Dermis blood vessel endothelial cell (primary cell): ENCODE results near the gene FGF2. TPM values are rescaled to one million over a fixed set of nuclear protein-coding genes. Genes with fewer than 3 reads are reported as not detected.
"Not testable (repeated sequence)": the region's sequence is repeated elsewhere in the genome, so short reads cannot be mapped to it uniquely, and the experiment has no call there.

Experiments
- DNase-seq: peaks from one replicate; pipeline ENCODE4 v3.0.0; 2010
- total RNA-seq: library from RNA; depleted of rRNA; stranded (reverse); fragments of >200 nt; gene quantifications from 2 replicates; pipeline ENCODE4 v1.2.3, GENCODE V29; 2014

FGF2 gene
- 31.8 and 41.6 TPM in 2 replicates for total RNA-seq

DNA sequence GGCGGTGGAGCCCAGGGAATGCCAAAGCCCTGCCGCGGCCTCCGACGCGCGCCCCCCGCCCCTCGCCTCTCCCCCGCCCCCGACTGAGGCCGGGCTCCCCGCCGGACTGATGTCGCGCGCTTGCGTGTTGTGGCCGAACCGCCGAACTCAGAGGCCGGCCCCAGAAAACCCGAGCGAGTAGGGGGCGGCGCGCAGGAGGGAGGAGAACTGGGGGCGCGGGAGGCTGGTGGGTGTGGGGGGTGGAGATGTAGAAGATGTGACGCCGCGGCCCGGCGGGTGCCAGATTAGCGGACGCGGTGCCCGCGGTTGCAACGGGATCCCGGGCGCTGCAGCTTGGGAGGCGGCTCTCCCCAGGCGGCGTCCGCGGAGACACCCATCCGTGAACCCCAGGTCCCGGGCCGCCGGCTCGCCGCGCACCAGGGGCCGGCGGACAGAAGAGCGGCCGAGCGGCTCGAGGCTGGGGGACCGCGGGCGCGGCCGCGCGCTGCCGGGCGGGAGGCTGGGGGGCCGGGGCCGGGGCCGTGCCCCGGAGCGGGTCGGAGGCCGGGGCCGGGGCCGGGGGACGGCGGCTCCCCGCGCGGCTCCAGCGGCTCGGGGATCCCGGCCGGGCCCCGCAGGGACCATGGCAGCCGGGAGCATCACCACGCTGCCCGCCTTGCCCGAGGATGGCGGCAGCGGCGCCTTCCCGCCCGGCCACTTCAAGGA, at the start of gene FGF2:
Gene FGF2 (plus strand): TSS at position 279 of the 705 bp plus-strand sequence. CDS start 344 bp downstream, at position 623.
- DNase-seq, result peak; percentile 59

DNA sequence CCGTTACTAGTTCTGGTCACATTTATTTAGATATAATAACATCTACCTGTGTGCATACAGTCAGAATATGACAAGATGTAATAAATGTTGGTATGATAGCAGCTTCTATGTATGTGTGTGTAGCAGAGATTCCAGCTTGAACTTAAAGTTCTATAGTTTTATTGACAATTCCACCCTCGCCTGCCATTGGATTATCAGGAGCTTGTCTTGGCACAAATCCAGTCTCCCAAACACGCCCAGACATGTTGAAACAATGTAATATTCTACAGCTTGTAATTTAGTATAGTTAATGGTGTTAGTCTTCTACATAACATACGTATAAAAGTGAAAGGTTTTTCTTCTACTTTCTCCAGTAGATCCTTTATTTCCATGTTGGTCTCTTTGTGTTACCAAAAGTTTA, 49.7 kb upstream of the FGF2 start:
- DNase-seq, result peak; percentile 71

DNA sequence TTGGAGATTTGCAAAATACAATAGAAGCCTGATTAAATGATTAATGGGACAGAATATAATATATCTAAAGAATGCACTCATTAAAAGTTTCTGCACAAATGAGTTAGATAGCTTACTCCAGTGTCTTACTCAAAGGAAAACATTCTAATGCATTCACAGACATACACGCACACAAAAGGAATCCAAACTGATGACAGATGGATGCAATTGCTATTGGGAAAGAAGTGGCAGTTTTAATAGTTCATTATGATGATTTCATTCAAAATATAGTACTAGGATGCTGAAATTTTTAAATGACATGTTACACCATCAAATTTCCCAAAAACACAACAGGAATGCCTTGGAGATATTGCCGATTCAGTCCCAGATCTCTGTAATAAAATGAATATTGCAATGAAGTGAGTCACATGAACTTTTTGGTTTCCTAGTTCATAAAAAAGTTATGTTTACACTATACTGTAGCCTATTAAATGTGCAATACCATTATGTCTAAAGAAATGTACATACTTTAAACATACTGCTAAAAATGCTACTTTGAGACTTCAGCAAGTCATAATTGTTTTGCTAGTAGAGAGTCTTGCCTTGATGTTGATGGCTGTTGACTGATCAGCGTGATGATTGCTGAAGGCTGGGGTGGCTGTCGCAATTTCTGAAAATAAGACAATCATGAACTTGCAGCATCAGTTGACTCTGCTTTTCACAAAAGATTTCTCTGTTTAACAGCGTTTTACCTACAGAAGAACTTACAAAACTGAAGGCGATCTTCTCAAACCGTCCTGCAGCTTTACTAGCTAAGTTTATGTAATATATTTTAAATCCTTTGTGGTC, 48.6 kb upstream of the FGF2 start:
- DNase-seq, result no peak

DNA sequence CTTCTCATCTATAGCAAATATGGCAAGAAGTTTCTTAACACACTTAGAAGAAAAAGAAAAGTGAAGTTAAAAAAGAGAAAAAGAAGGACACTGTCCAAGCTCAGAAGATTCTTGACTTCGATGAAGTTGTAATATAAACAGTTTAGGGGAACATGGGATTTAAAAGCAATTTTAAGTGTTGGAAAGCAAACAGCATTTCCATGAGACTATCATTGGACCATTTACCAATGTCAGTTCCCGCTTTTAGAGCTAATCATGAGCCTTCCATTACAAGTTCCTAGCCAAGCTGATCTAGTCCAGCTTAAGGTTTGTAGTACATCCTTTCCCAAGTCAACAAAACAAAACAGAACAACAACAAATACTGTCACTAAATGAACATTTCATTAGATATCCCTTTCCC, 45.1 kb upstream of the FGF2 start:
- no peak for DNase-seq

DNA sequence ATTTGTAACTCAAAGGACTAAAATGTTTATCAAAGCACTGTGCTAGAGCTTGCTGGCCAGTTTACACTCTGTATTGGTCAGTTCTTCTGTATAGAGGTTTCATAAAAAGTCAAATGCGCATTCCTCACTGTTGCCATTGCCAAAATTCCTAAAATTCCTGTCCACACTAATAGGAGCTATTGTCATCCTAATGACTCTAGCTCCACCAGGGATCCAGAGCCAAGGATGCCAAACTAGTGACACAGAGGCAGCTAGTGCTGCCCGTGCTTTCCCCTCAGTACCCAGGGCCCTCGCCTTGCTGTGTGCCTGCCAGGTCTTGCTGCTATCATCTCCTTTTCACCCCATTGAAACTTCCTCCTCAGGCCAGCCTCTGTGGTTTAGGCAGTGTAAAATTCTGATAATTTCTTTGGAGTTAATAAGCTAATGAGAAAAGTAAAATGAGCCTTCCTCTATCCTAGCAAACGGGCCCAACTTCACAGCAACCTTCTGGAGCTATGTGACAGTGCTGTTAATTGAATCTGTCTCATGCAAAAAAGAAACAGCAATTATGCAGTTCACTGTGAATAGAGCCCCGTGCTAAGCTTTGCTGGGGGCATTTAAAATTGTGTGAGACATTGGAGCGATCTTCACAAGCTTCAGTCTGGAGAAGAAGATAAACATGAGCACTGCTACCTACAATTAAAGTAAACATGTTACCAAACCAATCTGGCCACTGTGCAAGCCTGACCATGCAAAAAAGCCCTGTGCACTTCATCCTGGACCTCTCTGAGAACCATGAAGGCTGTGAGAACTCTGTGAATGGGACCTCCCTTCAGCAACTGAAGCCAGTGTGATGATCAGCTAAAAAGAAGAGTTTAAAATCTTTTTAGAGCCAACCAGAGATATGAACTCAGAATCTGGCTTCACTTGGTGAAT, 43.1 kb upstream of the FGF2 start:
- peak; percentile 94 for DNase-seq

DNA sequence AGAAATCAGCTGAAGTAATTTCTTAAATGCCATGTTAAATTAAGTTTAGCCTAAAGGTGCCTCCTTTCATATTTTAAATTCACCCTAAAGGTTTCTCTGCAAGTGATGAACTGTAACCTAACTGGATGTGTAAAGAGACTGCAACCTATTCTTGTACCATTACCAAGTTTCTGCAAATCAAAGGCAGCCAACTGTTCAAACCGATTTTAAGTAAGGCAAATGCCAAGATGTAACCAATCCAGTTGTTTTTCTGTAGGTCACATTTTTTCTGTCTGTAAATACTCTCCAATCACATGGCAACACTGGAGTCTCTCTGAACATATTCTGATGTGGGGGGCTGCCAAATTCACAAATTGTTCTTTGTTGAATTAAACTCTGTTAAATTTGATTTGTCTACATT, 42.4 kb upstream of the FGF2 start:
- DNase-seq, result no peak

DNA sequence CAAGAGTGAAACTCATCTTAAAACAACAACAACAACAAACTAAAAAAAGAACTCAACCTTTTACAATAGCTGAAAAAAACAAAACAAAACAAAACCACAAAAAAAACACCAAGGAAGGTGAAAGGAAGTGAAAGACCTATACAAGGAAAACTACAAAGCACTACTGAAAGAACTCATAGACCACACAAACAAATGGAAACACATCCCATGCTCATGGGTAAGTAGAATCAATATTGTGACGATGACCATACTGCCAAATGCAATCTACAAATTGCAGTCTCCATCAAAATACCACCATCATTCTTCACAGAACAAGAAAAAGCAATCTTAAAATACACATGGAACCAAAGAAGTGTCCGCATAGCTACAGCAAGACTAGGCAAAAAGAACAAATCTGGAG, 41.5 kb upstream of the FGF2 start:
- no peak for DNase-seq

DNA sequence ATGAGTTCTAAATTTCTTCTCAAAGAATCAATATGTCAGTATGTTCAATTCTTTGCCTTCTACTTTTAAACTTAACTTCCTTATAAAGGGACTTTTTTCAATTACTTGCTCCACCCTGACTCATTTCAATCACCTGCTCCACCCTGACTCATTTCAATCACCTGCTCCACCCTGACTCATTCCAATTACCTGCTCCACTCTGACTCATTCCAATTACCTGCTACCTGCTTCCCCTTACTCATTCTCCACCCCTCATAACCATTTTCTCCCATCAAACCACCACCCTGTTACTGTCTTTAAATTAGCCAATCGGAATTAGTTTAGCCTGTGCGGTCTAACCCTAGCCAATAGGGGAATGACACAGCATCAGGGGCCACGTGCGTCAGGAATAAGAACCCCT, 40.3 kb upstream of the FGF2 start:
- DNase-seq, result not testable (repeated sequence)

DNA sequence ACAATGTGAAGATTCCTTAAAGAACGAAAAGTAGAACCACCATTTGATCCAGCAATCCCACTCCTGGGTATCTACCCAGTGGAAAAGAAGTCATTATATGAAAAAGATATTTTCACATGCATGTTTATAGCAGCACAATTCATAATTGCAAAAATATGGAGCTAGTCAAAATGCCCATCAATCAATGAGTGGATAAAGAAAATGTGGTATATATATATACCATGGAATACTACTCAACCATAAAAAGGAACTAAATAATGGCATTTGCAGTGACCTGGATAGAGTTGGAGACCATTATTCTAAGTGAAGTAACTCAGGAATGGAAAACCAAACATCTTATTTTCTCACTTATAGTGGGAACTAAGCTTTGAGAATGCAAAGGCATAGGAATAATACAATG, 39.7 kb upstream of the FGF2 start:
- not testable (repeated sequence) for DNase-seq

DNA sequence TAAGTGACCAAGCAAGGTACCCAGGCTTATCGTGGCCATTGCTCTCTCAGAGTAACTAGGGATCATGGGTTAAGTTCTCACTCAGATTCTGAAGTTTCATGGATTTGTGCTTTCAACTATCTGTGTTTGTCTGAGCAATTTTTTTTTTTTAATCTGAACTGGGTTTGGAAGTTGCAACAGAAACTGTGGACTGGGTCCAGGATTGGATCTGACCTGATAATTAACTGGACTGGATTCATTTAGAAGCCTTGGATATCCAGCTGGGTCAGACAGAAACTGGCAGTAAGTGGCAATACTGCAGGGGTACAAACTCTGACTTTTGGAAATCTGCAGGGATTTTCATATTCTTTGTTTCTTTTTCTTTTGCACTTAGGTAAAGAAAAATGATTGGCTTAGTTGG, 38.7 kb upstream of the FGF2 start:
- no peak for DNase-seq

DNA sequence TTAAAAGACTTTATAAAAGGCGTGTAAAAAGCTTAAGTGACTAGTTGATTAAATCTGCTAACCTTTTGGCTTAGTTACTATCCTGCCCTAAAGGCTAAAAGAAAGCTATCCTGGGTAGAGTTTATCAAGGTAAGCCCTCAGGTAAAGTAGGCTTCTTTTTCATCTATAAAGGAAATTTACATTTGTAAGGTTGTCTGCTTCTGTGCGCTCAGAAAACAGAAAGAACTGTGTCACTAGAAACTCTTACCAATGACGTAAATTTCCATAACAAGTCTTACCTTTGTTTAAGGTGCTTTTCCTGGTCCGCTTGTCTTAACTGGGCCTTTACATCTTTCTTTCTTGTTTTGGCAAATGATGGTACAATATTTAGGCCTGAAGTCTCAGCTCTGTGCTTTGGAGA, 37.7 kb upstream of the FGF2 start:
- DNase-seq, result no peak

DNA sequence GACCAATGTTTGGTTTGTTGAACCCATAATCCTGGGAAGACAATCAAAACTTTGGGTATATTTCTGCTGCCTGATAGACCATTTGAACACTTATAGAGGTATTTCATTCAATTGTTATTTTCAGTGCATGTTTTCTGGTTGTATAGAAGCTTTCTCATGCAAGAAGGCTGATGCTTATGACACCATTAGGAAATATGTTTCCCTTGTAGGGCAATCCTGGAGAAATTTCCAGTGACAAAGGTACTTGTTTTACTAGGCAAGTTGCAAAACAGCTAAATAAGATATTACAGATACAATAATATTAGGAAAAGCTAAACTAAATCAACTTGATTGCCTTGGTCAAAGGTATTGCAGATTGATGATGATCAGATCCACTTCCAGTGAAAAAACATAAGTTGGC, 32.8 kb upstream of the FGF2 start:
- DNase-seq, result no peak

DNA sequence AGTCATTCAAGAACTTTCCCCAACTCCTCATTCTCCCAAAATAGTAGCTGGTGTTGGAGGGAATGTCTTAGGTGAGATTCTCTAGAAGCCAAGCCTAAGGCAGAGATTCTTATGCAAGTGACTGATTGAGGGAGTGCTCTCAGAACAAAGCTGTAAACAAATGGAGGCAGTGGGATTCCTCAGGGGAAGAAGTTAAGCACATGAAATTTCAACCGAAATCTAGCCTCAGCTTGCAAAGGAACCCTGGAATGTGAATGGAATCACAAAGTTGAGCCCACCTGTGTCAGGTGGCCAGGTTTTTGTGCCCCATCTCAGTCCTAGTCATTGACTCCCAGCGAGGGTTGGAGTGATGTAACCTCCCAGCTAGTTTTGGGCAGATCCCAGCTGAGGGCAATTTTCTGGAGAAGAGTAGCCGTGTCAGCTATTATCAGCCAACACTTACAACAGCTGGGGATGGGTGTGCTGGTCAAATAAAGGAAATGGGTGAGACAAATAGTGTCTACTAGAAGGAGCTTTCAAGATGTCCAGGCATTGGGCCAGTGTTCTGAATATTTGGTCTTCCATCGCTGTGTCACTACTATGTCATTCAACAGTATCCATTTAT, 29.7 kb upstream of the FGF2 start:
- DNase-seq, result no peak

DNA sequence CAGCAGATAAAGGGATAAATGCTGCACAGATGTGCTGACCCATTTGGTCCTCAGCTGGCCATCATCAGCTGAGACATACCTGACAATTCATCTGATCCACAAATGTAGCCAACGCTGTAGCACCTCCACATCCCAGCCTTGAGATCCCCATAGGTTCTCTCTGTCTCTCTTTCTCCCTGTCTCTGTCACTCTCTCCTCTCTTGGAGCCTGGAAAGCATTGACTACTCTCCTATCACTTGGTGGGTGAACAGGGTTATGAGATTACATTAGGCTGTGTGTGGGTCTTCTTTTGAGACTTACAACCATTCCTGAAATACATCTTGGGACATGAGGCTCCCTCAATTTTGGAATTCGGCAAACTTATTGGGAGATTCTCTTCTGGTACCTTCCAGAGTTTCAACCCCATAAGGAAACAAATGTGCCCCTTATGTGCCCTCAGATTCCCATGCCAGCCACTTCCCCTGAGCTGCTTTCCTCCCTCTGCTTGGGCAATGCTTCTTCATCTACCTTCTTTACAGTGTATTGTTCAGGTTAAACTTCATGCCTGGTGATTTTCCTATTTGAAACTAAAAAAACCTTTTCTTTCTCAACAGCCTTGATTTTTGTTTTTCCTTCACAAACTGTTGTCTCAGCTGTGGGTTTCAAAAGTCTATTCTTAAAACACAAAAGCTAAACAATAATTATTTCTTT, 29.1 kb upstream of the FGF2 start:
- DNase-seq, result no peak

DNA sequence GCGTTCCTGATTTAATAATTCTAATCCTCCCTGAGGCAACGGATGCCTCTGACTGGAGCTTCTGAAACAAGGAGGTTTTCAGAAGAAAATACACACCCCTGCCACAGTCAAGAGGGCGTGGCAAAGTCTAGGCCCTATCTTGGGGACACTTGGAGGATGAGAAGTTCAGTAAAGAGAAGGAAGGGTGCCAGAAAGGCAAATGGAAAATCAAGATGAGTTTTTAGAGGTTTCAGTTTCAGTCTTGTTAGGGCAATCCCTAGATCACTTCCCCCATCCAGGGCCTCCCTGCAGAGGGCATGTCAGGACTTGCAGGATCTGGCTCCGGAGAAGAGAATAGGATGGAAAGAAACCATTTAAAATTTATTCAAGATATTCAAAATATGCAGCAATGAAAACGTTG, 28.5 kb upstream of the FGF2 start:
- DNase-seq, result peak; percentile 75

DNA sequence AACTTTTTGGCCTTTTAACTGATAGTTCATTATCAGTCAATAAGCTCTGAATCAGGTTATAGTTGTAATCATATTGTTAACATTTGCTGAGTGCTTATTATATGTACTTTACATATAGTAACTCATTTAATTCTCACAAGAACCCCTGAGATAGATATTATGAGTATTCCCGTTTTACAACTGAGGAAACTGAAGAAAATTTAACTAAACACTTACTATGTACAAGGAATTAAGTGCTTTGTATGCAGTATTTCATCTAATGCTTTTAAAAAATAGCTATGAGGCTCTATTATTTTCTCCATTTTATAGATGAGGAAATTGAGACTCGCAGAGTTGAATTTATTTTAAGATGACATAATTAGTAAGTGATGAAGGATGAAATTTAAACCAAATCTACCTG, 27.7 kb upstream of the FGF2 start:
- no peak for DNase-seq

DNA sequence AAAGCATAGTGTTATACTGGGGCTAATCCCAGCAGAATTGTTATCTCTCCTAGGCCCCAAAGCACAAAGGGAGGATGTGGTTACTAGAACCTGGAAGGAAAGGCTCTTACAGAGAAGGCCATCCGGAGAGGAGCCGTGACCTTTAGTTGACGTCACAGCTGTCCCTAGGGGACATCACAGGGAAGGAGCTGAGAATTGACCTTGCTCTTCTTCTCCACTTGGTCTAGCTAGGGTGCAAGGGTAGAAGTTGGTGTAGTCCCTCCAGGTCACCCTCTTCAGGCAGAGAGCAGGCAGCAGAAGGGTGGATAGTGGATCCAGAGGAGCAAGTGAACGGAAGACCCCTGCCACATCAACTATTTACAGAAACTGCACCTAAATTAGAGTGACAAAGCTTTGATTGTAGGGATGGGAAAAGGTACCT, 22.8 kb upstream of the FGF2 start:
- DNase-seq, result peak; percentile 81

DNA sequence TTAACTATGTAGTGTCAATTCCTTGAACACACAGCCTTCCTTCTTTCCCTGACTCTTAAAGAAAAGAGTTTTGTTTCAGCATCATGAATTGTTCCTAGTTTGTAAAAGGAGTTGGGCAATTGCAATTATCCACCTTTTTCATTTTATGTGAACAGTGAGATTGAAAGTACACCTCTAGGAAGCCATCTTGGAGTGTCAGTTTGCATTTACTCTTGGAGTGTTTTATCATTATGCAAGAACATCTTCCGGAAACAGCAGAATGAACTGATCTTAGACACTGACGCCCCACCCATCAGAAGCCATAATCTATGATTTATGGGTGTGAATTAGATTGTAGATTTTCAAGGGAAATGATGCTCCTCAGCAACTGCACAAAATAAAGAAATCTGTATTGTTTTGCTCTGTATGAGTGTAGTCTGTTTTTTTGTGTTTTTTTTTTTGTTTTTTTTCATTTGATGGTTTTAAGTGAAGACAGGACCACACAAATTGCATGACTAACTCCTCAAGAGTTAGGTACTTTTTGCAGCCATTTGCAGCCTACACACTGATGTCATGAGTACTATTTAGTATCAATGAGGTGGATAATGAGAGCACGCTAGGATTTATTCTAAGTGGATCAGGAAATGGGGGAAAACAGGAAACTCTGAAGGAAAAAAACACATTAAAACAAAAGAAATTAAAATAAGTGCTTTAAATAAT, 19.5 kb upstream of the FGF2 start:
- no peak for DNase-seq

DNA sequence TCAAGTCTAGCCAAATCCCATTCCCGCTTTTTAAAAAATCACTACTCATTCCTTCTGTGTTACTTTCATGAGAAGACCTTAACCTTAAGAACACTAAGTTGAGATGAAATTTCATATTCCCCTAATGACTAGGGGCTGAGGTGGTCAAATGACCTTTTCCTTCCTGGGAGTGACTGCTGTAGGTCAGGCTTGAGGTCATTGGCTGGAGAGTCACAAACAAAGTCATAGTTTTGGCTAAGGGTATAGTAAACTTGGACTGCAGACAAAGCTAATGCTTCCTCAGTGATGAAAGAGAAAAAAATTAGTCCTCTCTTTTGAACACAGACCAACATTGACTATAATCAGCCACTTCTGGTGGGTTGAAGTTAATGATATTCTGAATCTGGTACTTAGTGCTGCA, 16.0 kb upstream of the FGF2 start:
- DNase-seq, result no peak

DNA sequence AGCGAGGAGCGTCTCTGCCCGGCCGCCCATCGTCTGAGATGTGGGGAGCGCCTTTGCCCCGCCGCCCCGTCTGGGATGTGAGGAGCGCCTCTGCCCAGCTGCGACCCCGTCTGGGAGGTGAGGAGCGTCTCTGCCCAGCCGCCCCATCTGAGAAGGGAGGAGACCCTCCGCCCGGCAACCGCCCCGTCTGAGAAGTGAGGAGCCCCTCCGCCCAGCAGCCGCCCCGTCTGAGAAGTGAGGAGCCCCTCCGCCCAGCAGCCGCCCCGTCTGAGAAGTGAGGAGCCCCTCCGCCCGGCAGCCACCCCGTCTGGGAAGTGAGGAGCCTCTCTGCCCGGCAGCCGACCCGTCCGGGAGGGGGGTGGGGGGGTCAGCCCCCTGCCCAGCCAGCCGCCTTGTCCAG, 14.8 kb upstream of the FGF2 start:
- DNase-seq, result not testable (repeated sequence)

DNA sequence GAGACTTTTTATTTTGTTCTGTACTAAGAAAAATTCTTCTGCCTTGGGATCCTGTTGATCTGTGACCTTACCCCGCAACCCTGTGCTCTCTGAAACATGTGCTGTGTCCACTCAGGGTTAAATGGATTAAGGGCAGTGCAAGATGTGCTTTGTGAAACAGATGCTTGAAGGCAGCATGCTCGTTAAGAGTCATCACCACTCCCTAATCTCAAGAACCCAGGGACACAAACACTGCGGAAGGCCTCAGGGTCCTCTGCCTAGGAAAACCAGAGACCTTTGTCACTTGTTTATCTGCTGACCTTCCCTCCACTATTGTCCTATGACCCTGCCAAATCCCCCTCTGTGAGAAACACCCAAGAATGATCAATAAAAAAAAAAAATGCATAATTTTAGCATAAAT, 13.8 kb upstream of the FGF2 start:
- not testable (repeated sequence) for DNase-seq
